SIG-M5 (cell line): Measurements from ENCODE around the gene CMPK1.
"Not testable (repeated sequence)": the region's sequence is repeated elsewhere in the genome, so short reads cannot be mapped to it uniquely, and the experiment has no call there.

Experiments
- DNase-seq: peaks from one replicate; lab custom pipeline; 2025; lab: John Stamatoyannopoulos, UW

The CMPK1 gene, protein sequence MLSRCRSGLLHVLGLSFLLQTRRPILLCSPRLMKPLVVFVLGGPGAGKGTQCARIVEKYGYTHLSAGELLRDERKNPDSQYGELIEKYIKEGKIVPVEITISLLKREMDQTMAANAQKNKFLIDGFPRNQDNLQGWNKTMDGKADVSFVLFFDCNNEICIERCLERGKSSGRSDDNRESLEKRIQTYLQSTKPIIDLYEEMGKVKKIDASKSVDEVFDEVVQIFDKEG

DNA sequence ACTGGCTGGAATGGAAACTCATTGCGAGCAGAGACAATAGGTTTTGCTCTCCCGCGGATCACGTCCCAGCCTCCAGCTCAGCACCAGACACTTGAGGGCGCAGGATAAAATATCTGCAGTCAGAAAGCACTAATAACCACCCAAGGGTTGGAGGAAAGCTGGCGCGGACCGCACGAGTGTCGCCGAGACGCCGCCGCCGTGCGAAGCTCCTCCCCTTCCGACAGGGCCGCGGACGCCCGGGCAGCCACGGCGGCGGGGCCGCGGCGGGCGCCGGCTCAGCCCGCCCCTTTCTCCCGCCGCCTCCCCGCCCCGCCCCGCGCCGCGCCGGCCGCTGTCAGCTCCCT lies at the start of gene CMPK1:
Gene CMPK1 (plus strand): TSS at position 213 of the 344 bp plus-strand sequence. CDS start 156 bp downstream, outside the sequence.
- DNase-seq = peak; percentile 40

DNA sequence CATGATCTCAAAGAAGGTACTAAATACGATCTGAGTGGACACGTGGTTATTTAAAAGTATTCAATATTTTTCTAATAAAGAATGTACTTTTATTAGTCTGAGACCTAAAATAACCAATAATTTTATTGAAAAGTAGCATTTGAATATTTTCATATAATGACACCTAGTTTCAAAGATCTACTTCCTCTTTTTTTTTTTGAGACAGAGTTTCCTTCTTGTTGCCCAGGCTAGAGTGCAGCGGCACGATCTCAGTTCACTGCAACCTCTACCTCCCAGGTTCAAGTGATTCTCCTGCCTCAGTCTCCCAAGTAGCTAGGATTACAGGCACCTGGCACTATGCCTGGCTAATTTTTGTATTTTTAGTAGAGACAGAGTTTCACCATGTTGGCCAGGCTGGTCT lies 45.5 kb upstream of the CMPK1 start:
- not testable (repeated sequence) for DNase-seq

DNA sequence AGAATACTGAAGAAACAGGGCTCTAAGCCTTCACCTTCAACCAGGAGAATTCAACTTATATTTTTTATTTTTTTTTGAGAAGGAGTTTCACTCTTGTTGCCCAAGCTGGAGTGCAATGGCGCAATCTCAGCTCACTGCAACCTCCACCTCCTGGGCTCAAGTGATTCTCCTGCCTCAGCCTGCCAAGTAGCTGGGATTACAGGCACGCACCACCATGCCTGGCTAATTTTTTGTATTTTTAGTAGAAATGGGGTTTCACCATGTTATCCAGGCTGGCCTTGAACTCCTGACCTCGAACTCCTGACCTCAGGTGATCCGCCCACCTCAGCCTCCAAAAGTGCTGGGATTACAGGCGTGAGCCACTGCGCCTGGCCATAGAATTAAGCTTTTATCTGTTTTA lies 38.7 kb upstream of the CMPK1 start:
- DNase-seq = not testable (repeated sequence)

DNA sequence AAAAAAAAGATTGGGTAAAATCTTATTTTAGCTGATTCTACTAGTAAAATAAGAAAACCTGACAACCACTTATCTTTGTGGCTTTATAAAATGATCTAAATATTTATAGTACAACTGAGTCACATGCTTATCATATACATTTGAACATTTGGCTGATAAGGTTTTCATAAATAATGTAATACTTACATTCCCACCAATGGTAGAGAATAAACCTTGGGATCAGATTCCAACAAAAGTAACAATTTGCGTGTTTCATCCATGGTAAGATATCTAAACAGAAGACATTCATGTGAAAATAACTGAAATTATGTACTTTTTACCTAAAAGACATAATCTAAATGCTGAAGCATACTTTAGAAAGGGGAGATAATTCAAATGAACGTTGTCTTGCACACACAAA lies 38.0 kb upstream of the CMPK1 start:
- no peak for DNase-seq

DNA sequence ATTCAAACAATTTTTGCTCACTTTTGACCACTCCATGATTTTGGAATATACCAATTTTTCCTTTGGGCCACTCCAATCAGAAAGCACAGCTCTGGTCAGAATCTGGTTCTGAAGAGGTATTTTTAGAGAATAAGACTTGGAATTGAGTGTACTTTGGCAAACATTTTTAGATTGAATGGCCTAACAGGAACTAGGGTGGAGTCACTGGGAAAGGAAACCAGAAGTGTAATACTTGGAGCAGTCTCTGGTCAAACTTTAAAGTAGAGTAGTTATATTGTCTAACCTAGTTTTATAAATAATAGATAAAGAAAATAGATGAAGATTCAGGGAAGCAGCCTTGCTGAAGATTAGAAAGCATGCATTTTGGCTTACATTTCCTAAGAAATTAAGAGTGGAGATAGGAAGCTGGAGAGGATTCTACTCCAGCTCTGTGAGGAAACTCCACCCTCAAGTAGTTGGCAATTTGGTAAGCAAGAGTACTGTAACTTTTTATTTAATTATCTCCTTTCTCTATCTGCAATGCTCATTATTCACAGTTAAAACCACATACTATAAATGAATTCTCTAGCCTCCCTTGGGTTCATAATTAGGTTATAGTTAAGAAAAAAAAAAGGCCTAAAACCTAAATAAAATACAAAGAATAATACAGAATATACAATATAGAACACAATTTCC lies 35.4 kb upstream of the CMPK1 start:
- no peak for DNase-seq

DNA sequence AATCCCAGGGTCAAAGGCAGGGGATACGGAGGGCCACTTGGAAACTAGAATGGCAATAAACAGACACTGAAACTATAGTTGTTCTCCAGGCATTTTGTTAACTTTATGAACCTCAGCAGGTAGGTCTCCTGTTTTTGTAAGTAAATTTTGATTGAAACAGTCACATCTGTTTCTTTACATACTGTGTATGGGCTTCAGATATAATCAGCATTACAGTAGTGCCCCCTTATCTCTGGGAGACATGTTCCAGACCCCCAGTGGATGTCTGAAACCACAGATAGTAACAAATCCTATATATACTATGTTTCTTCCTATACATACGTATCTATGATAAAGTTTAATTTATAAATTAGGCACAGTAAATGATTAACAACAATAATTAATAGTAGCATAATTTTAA lies 31.1 kb upstream of the CMPK1 start:
- no peak for DNase-seq

DNA sequence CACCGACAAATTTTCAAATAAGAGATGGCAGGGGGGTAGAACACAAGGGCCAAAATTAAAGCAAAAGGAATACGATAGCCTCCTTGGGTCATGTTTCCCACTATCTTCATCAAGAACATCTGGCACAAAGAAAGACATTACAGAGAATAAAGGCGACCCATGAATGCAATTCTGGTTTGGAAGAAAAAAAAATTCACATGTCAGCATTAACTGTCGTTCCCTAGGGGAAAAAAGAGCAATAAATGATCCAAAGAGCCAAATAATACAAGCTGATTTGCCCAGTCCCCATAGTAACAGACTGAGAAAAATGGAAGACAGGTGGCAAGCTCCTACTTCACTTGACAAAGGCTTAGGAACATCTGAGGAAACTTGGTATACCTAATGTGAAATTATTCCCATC lies 24.2 kb upstream of the CMPK1 start:
- no peak for DNase-seq

DNA sequence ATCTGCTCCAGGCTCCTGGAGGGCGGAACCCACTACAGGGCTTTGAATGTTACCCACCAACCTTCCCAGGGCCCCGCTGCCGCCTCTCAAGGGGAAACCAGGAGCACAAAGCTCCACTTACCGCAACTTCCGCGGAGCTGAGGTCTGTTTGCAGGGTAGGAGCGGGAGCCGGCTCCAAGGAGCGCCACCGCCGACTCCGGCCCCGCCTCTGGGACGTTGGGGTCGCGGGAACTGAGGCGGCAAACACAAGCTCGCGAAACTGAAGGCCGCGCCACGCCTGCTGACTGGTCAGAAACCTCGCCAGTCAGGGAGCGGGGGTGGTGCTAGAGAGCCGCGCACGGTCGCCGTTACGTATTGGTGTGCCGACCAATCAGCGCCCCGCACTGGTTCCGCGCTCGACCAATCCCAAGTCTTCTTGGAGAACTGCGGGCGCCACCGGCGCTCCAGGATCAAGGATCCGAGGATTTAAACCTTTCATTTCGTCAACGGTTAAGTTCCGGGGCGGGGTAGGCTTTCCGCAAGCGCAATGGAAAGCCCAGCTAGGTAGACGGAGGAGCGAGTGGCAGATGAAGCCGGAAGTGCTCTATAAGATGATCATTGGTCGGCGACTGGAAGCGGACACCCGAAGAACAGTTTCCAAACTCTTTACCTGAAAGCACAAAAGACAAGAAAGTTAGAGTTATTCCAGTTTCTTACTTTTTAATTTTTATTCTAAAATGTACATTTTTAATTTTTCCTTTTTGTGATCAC lies 19.5 kb upstream of the CMPK1 start, which contains the start of gene STIL:
Gene STIL (minus strand): TSS at position 233 of the 750 bp plus-strand sequence. CDS start 3,828 bp downstream, outside the sequence.
- DNase-seq = peak; percentile 96

DNA sequence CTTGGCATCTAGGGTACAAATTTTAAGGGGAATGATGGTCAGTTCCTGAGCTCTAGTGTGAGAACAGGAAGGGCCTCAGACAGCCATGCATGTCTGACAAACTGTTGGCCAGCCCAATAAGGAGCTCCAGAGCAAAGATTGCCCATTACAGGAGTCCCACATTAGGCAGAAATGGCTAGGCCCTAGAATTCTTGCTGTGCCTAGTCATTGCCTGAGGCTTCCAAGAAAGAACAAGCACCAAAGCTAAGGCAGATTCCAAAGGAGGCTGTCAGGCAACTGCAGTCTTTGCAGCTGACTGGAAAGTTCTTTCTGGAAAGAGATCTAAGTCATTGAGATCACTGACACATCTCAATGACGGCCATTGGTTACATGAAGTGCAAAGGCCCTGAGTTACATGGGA lies 15.7 kb upstream of the CMPK1 start:
- DNase-seq = no peak

DNA sequence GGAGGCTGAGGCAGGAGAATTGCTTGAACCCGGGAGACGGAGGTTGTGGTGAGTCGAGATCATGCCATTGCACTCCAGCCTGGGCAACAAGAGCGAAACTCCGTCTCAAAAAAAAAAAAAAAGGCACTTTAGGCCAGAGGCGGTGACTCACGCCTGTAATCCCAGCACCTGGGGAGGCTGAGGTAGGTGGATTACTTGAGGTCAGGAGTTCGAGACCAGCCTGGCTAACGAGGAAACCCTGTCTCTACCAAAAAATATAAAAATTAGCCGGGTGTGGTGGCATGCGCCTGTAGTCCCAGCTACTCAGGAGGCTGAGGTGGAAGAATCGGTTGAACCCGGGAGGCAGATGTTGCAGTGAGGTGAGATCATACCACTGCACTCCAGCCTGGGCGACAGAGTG lies 13.6 kb upstream of the CMPK1 start:
- not testable (repeated sequence) for DNase-seq

DNA sequence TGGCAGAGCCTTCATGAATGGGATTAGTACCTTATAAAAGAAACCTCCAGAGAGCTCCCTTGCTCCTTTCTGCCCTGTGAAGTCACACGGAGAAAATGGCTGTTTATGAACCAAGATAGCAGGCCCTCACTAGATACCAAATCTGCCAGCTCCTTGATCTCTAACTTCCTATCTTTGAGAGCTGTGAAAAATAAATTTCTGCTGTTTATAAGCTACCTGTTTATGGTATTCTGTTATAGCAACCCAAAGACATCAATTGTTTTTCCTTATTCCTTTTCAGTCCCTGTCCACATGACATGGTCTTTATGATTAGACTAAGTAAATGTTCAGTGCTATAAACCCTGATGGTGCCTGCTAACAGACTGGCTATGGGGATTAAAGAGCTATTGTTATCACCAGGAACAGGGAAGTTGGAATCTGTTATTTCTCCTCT lies 10.0 kb upstream of the CMPK1 start:
- no peak for DNase-seq

DNA sequence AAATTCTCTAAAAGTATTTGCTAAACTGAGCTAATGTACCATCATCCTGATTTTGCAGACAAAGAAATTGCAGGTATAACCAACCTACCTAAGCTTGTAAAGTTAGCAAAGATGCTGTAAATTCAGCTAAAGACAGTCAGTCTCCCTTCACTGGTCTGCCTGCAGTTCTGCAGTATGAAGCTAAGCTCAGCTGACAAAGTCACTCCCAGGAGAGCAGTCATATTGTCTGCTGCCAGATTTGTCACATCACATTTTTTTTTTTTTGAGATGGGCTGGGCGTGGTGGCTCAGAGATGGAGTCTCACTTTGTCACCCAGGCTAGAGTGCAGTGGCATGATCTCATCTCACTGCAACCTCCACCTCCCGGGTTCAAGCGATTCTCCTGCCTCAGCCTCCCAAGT lies 8.9 kb upstream of the CMPK1 start:
- DNase-seq = no peak

DNA sequence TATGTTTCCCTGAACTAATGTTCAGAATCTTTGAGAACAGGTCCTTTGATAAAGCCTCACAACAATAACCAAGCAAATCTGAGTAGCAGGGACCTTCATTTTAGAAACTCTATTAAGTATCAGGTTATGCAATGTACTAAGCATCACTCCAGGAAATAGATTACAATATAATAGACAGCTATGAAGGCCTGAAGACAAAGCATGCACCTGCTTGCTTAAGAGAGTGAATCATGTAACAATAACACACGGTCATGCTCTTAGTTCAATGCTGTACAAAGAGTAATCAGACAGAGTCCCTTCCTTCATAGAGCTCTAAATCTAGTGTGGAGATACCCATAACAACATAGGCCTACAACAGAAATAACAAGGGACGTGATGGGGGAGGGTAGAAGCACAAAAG lies 8.1 kb upstream of the CMPK1 start:
- DNase-seq = no peak

DNA sequence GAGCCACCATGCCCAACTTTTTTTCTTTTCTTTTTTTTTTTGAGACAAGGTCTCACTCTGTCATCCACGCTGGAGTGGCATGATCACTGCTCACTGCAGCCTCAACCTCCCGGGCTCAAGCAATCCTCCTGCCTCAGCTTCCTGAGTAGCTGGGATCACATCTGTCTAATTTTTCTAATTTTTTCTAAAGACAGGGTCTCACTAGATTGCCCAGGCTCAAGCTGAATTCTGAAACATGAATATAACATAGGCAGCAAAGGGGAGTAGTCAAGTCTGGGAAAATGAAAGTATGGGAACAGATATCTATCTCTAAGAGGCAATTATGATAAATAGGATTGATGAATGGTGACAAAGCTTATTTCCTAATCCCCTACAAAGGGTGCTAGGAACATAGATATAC lies 7.3 kb upstream of the CMPK1 start:
- DNase-seq = no peak

DNA sequence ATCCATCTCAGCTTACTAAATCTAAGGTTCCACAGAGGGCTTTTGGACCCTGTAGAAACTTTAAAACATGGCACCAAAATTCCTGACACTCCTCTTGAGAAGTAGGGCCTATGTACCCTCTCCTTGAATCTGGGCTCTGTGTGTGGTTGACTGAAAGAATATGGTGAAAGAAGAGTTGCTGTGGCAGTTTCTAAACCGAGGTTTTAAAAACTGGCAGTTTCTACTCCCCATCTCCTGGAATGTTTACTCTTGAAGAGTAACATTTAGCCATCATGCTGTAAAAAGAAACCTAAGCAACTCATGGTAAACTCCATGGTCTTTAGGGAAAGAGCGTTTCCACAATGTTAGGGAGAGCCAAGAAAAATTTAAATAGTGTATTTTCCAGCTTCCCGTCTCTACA lies 4.6 kb upstream of the CMPK1 start:
- no peak for DNase-seq

DNA sequence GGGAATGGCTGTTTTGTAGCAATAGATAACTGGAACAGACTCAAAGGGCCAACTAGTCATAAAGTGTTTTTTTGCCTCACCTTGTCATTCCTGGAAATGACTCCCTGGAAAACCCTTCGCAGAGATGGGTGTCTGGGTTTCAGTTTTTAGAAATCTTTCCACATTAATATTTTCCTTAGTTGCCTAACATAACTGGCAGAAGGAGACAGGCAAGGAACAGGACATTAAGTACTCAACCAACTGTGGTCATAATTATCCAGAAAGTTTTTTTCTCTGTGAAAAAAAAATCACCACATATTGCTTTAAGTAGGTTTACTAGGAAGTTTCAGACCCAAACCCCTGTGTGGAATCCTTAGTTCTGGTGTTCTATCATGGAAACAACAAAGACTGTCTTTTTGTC lies 3.4 kb upstream of the CMPK1 start:
- DNase-seq = no peak

DNA sequence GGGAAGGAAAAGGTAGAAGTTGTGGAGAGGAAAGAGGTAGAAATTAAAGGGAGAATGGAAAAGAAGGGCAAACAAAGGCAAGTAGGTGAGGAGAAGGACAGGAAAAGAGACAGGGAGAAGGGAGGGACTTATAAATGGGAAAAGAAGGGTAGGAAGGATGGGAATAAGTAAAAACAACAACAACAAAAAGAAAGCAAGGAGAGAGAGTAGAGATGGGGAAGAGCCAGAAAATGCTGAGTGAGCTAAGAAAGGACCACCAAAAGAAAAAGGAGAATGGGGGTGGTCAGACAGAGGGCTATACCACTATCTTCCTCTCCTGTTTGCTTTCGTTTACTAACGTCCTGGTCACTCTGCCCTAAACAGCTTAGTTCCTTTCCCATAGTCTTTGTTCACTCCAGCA lies 1.7 kb upstream of the CMPK1 start:
- DNase-seq = no peak

DNA sequence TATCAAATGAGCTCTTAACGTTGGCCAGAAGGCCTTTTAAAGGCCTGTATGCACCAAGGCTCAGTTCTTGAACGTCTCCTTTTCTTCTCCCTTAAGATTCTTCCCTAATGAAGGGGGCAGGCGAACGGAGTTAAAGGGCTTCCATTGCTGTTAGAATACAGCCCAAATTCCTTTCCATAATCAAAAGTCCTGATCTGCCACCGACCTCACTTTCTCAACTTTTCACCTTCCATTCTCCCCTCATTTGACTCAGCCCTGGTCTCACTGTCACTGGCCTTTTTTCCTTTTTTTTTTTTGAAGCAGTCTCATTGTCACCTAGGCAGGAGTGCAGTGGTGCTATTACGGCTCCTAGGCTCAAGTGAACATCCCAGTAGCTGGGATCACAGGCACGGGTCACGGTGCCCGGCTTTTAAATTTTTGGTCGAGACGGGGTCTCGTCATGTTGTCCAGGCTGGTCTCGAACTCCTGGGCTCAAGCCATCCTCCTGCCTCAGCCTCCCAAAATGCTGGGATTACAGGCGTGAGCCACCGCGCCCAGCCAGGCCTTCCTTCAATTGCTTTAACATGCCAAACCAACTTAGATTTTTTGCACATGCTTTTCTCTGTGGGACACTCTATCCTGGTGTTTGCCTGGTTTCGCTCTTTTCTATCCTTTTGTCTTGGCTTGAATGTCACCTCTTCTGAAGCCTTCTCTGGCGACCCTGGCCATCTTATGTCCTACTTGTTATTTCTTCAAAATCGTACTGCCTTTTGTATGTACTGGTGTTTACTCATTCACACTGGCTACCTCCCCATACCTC lies 612 bp upstream of the CMPK1 start:
- DNase-seq = no peak

DNA sequence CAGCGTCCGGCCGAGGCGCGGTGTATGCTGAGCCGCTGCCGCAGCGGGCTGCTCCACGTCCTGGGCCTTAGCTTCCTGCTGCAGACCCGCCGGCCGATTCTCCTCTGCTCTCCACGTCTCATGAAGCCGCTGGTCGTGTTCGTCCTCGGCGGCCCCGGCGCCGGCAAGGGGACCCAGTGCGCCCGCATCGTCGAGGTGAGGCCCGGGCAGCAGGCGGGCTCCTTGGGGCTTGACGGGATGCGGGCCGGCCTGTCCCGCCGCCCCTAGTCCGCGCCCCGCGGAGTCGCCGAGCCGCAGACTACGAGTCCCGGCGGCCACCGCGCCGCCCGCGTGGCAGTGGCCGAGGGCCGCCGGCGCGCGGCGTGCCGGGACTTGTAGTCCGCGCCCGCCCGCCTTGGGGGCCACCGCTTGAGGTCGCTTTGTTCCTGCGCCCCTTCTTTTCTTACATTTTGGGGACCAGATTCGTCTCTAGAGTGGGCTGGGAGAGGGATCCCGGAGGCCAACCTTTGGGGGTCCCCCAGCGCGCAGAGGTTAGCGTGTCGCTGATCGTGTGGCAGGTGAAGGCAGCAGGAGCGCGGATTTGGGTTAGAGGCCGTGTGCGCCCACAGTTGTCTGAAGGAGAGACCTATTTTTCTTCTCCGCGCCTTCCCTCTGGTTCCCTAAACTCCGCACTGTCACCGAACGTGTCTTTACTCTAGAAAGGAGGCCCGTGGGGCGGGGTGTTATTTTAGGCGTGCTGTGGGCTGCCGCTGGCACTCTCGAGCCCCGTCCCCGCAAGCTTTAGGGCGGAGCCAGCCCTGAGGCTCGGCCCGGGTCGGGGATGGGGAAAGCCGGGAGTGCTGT lies 553 bp downstream of the CMPK1 start:
- no peak for DNase-seq

DNA sequence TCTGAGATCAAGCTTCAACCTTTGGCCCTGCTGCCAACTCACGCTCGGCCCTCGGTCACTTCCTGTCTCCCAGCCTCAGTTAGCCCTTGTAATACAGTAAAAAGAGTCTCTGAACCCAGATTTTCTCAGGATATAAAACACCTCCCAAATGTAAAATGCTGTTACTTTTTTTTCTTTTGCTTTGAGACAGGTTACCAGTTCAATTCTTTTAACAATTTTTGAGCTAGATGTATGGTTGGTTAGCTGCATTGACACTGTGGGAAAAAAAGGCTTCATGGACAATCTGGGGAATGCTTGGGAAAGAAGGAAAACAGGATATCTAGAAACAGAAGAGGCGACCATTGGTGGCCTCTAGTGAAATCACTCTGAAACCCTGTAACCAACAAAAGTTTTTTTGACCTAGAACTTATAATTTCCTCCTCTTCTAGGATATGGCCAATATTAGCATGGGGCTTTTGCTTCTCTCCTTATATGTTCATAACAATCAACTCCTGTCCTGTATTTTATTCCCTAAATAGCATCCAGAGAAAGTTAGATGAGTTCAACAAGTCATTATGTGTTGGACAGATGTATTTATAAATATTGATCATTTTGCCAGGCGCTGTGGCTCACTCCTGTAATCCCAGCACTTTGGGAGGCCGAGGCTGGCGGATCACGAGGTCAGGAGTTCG lies 1.3 kb downstream of the CMPK1 start:
- DNase-seq = no peak

DNA sequence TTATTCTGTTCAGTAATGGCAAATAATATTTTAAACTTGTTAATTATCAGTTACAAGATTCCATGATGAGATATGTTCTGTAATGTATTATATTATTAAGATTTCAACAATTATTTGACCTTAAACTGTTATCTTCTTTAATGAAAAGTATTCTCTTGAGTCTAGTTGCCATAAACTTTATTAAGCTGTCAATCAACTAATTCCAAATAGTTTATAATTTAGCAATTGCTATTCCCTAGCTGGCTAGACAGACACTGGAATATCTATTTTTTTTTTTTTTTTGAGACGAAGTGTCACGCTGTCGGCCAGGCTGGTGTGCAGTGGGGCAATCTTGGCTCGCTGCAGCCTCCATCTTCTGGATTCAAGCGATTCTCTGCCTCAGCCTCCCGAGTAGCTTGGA lies 3.8 kb downstream of the CMPK1 start:
- DNase-seq = no peak
